Endometrium (tissue), 2 donors: Measurements from ENCODE around the gene KLHL36.

Source experiments
- FAIRE-seq: peaks from 2 replicates; lab custom pipeline; 2012; peaks lifted over from hg19 to GRCh38; lab: Jason Lieb, UNC
- donor health status: control.
- donor health status: control.

The KLHL36 gene

GRCh38 chr16:84647828-84648594 lies at the start of gene KLHL36:
Gene KLHL36, plus strand, starts transcription at chr16:84648511. Its CDS starts 2,357 bp downstream, at chr16:84650868.
- FAIRE-seq = no peak

GRCh38 chr16:84599521-84600202 lies 48.6 kb upstream of the KLHL36 start:
- no peak for FAIRE-seq

- no peak for FAIRE-seq
These were observed 47.7 kb upstream of the KLHL36 start for GRCh38 chr16:84600343-84601229.

DNA sequence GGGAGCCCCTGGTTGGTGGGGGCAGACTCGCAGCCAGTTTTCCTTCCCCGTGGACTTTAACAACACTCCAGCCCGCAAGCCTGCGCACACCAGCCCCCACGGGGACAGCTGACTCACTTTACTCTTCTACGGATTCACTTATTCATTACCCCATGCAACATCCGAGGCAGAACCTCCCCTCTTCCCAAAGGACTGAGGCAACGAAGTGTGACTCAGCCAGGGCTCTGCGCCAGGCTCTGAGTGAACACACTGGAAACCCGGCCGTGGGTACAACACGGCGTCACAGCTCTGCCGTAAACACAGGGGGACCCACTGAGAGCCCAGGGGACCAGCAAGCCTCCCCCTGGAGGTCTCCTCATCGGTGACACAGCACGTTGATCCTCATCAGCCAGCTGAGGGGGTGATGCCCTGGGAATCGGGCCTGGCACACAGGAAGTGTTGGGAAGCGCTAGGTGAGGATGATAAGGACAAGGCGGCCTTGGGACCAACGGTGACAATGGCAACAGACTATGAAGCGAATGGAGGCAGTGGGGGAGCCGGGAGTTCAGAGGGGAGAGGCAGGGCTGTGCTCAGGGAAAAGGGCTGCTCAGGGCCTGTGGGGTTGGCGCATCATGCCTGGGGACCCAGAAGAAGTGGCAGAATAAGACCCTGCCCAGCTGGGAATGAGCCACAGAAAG lies 45.0 kb upstream of the KLHL36 start:
- FAIRE-seq = no peak

DNA sequence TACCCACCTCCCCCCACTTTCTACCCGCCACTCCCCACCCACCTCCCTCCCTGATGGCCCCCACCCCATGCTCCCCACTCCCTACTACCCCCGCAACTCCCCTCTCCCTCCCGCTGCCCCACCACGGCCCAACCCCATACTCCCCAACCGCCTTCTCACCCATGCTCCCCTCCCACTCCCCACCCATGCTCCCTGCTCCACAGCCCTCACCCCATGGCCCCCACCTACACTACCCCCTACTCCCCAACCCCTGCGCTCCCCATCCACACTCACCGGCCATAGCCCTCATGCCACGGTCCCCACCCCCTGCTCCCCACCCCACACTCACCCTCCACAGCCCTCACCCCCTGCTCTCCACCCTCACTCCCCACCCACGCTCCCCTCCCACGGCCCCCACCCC lies 44.4 kb upstream of the KLHL36 start:
- FAIRE-seq = no peak

GRCh38 chr16:84604477-84605013 lies 43.8 kb upstream of the KLHL36 start:
- no peak for FAIRE-seq

GRCh38 chr16:84605339-84605848 lies 42.9 kb upstream of the KLHL36 start:
- FAIRE-seq = no peak

DNA sequence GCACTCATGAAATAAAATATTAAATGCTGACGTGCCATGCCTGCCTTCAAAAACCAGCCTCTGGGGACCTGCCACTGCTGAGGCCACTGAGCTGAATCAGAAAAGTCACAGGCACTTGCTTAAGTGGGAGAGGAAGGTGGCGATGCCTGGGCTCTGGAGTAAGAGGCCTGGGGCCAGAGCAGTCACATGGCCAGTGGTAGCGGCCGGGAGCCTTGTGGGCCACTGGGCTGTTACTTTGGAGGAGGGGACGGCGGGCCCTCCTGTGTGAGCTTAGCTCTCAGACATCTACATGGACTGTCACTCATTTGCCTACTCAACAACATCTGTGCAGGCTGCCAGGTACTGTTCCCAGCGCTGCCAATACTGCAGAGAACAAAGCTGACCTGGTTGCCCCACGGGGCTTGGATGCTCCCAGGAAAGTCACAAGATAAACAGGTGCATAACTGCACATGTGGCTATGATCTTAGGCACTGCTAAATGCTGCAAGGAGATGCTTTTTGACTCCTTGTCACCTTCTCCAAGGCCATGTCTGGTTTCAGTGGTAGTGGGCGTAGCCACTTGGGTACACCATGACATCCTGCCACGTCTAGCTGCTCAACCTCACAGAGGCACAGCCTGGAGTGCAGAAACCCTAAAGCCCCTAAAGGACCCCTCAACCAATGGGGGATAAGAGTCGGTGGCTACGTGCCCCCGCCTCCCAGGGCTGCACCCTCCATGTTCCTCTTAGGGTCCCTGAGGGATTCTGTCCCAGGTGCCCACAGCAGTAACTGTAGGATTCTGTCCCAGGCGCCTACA lies 42.0 kb upstream of the KLHL36 start:
- no peak for FAIRE-seq

DNA sequence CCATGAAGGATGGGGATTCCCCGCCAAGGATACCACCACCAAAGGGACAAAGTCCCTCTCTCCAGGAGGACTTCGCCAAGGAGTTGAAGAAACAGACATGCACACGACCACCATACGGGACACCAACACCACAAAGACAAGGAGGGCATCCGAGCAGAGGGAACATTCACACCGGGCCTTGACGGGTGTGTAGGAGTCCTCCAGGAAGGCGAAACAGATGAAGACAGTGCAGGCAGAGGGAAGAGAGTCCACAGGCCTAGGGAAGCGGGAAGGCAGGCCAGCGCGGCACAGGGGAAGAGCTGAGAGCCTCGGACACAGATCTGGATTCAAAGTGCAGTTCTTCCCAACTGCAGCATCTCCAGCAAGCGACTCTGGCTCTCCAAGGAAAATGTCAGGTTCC lies 41.2 kb upstream of the KLHL36 start:
- FAIRE-seq = no peak

DNA sequence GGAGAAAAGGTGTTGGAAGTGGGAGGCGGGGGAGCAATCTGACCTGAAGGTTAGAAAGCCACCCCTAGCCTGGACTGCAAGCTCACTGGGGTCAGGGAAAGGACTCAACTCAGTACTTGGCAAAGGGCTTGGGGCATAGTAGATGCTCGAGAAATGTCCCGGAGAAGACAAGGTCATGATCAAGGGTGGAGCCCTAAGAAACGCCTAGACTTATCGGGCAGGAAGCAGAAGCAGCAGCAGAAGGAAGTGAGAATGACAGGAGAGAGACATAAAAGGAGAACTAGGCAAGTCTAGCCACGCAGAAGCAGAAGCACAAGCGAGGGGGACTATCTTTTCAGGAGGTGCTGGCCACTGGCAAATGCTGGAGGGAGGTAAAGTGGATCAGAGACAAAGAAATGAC lies 40.6 kb upstream of the KLHL36 start:
- FAIRE-seq = no peak

DNA sequence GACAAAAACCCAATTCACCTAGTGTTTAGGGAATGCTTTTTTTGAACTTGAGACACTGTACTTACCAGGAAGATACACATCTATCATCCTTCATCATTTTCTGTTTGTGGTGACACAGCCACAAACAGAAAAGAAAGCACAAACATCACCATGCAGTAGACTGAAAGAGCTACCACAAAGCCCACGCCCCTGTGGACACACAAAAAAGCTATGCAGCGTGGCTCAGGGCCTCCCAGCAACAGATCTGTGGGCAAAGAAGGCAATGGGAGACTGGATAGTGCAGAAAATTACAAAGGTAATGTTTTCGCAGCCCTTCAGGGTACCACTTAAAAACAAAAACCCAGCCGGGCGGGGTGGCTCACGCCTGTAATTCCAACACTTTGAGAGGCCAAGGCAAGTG lies 40.0 kb upstream of the KLHL36 start:
- FAIRE-seq = no peak

GRCh38 chr16:84609563-84610177 lies 38.6 kb upstream of the KLHL36 start:
- FAIRE-seq = no peak

DNA sequence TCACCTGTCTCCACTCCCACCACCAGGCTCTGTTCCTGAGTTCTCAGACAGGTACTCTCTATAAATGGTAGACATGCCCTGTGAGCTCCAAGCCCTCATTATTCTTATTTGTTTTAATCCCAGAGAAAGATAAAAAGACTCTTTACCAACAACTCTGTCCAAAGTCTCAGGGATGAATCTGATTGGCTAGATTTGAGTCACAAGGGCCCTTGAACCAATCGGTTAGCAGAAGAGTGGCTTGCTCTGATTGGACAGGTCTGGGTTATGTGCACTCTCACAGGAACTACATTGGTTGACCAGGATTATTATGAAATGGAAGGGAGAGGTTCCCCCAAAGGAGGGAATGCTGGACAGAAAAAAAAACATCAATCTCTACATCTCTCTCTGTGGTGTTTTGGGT lies 37.9 kb upstream of the KLHL36 start:
- no peak for FAIRE-seq

- peak; percentile 21 for FAIRE-seq
These were observed 37.3 kb upstream of the KLHL36 start for GRCh38 chr16:84611041-84611440.

DNA sequence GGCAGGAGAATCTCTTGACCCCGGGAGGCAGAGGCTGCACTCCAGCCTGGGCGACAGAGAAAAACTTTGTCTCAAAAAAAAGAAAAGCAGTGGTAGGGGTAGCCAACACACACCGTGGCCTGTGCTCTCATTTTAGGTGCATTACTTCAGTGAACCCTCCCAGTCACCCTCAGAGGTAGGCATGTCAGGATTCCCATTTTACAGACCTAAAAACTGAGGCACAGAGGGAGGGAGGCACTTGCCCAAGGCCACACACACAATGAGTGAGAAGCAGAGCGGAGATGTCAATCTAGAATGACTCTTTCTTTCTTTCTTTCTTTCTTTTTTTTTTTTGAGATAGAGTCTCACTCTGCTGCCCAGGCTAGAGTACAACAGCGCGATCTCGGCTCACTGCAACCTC lies 35.6 kb upstream of the KLHL36 start:
- FAIRE-seq = no peak

GRCh38 chr16:84613408-84614072 lies 34.8 kb upstream of the KLHL36 start:
- FAIRE-seq = no peak

DNA sequence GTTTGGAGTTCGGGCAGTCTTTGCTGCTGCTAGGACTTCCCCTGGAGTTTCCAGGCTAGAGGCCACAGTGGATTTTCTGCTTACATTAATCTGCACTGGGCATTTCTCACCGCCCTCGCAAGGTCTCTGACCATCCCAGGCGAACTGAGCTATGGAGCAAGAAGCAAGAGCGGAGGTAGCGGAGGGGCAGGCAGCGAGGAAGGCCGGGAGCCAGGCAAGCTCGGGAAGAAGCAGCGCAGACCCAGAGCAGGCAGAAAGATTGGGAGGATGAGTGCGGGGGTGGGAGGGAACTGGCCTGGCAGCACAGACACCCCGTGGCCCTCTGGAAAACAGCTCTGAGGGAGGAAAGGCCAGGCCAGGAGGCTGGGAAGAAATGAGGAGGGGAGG lies 34.2 kb upstream of the KLHL36 start:
- FAIRE-seq = no peak

DNA sequence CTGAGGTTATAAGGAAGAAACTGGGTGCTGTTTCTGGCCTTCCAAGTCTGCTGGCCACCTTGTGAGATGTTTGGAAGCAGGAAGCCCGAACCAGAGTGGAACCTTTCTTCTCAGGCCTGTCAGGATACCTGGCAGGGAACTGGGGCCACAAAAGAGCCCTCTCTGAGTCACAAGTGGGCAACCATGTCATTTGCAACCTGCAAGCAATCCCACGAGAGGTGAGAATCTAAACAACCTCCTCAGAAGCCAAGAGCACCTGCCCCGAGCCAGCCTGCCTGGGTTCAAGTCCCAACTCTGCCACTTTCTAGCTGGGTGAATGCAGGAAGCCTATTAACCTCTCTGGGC lies 33.7 kb upstream of the KLHL36 start:
- FAIRE-seq = no peak

- no peak for FAIRE-seq
These were observed 33.1 kb upstream of the KLHL36 start for GRCh38 chr16:84614968-84615813.
